ENCODE results near the gene PTOV1. TPM values are rescaled to one million over a fixed set of nuclear protein-coding genes. Genes with fewer than 3 reads are reported as not detected.

The PTOV1 gene
- total and polyA plus RNA-seq, 2 of the 8 experiments (the other 6 are each of a cell fraction or from before 2014, with no cell fraction given): 147 to 251 TPM

DNA sequence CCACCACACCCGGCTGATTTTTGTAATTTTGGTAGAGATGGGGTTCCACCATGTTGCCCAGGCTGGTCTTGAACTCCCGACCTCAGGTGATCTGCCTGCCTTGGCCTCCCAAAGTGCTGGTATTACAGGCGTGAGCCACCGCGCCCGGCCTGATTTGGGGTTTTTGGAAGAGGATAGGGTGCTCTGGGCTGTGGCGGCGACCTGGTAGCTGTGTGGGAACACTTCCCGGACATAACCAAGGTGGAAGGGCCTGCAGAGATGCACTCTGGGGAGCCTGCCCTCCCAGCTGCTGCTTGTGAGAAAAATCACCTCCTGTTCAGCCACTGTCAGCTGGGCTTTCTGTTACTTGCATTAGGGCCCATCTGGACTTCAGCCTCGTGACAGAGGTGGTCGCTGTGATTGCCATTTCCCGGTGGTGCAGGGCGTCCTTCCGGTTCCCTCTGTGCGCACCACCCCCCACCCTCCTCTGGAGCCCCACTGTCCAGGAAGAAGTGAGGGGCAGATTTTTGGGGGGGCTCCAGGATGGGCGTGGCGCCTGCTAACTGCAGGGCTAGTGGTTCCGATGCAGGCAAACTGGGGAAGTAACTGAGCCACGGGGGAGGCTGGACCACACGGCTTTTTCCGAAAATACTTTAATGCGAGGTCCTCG is 38.2 kb downstream of the PTOV1 start (continued):
- no peak for TF ChIP-seq NRF1 (IDR thresholded peaks at IDR 0.05; ENCODE audit: low read depth, low read length)
- no peak for TF ChIP-seq CREB1 (IDR thresholded peaks at IDR 0.05)
- TF ChIP-seq, protein P1, sequence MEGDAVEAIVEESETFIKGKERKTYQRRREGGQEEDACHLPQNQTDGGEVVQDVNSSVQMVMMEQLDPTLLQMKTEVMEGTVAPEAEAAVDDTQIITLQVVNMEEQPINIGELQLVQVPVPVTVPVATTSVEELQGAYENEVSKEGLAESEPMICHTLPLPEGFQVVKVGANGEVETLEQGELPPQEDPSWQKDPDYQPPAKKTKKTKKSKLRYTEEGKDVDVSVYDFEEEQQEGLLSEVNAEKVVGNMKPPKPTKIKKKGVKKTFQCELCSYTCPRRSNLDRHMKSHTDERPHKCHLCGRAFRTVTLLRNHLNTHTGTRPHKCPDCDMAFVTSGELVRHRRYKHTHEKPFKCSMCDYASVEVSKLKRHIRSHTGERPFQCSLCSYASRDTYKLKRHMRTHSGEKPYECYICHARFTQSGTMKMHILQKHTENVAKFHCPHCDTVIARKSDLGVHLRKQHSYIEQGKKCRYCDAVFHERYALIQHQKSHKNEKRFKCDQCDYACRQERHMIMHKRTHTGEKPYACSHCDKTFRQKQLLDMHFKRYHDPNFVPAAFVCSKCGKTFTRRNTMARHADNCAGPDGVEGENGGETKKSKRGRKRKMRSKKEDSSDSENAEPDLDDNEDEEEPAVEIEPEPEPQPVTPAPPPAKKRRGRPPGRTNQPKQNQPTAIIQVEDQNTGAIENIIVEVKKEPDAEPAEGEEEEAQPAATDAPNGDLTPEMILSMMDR (IDR thresholded peaks at IDR 0.05; ENCODE audit: control extremely low read depth in 1 of 3, insufficient read depth in 1 of 3, low read depth in 1 of 3, low read length in 3 of 3): no peak
- TF ChIP-seq, protein P2, sequence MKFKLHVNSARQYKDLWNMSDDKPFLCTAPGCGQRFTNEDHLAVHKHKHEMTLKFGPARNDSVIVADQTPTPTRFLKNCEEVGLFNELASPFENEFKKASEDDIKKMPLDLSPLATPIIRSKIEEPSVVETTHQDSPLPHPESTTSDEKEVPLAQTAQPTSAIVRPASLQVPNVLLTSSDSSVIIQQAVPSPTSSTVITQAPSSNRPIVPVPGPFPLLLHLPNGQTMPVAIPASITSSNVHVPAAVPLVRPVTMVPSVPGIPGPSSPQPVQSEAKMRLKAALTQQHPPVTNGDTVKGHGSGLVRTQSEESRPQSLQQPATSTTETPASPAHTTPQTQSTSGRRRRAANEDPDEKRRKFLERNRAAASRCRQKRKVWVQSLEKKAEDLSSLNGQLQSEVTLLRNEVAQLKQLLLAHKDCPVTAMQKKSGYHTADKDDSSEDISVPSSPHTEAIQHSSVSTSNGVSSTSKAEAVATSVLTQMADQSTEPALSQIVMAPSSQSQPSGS (IDR thresholded peaks at IDR 0.05; ENCODE audit: low read length): no peak
- no peak for TF ChIP-seq EZH2 (IDR thresholded peaks at IDR 0.05; ENCODE audit: low read depth, low read length, severe bottlenecking)
- no peak for TF ChIP-seq MAFK (IDR thresholded peaks at IDR 0.05; ENCODE audit: low read depth, low read length)
- no peak for TF ChIP-seq TCF12 (IDR thresholded peaks at IDR 0.05; ENCODE audit: low read depth, low read length)

Measured in H1 (cell line).